ENCODE results near the gene PHETA2.
"Not testable (repeated sequence)": the region's sequence is repeated elsewhere in the genome, so short reads cannot be mapped to it uniquely, and the experiment has no call there.

PHETA2 gene

GRCh38 chr22:42068291-42068690 lies 5.8 kb upstream of the PHETA2 start:
- no peaks in the 10 kb centered on the region for H3K27me3 ChIP-seq (replicated peaks; ENCODE audit: control insufficient read depth, insufficient read depth, low read length, poor library complexity, severe bottlenecking)
- H3K9me3 ChIP-seq (ENCODE audit: control insufficient read depth, low read length): no peaks in the 10 kb centered on the region
- no peak for DNase-seq
- H3K4me1 ChIP-seq (ENCODE audit: control insufficient read depth, insufficient read depth, low read length, poor library complexity, severe bottlenecking): peaks cover 13% of the 10 kb centered on the region
- H3K36me3 ChIP-seq (ENCODE audit: control insufficient read depth, insufficient read depth, low read length): peaks cover 24% of the 10 kb centered on the region
- H3K4me3 ChIP-seq (ENCODE audit: insufficient read depth, low read depth, low read length, poor library complexity, severe bottlenecking): no peak overlapping the region
- H3K27ac ChIP-seq (ENCODE audit: insufficient read depth, low read length, poor library complexity, severe bottlenecking): no peak overlapping the region

- no peak for DNase-seq
- peak overlapping the region; percentile 63 for H3K4me3 ChIP-seq (ENCODE audit: insufficient read depth, low read depth, low read length, poor library complexity, severe bottlenecking)
- no peaks in the 10 kb centered on the region for H3K27me3 ChIP-seq (replicated peaks; ENCODE audit: control insufficient read depth, insufficient read depth, low read length, poor library complexity, severe bottlenecking)
- H3K4me1 ChIP-seq (ENCODE audit: control insufficient read depth, insufficient read depth, low read length, poor library complexity, severe bottlenecking): peaks cover 27% of the 10 kb centered on the region
- no peaks in the 10 kb centered on the region for H3K9me3 ChIP-seq (ENCODE audit: control insufficient read depth, low read length)
- peak overlapping the region; percentile 66 for H3K27ac ChIP-seq (ENCODE audit: insufficient read depth, low read length, poor library complexity, severe bottlenecking)
- H3K36me3 ChIP-seq (ENCODE audit: control insufficient read depth, insufficient read depth, low read length): peaks cover 24% of the 10 kb centered on the region
These were observed 4.1 kb upstream of the PHETA2 start for GRCh38 chr22:42069801-42070516.

- Histone ChIP-seq H3K36me3 (ENCODE audit: control insufficient read depth, insufficient read depth, low read length) (peaks cover 16% of the 10 kb centered on the region), H3K4me1 (ENCODE audit: control insufficient read depth, insufficient read depth, low read length, poor library complexity, severe bottlenecking) (peaks cover 28% of the 10 kb centered on the region), H3K9me3 (ENCODE audit: control insufficient read depth, low read length) (no peaks in the 10 kb centered on the region), H3K4me3 (ENCODE audit: insufficient read depth, low read depth, low read length, poor library complexity, severe bottlenecking) (peak within 1 kb of the TSS; percentile 63), H3K27me3 (replicated peaks; ENCODE audit: control insufficient read depth, insufficient read depth, low read length, poor library complexity, severe bottlenecking) (no peaks in the 10 kb centered on the region), H3K27ac (ENCODE audit: insufficient read depth, low read length, poor library complexity, severe bottlenecking) (peak within 1 kb of the TSS; percentile 66)
- DNase-seq: peak; percentile 86 to 90 (median 89)
These were observed 3.3 kb upstream of the PHETA2 start, which contains the start of gene NAGA for GRCh38 chr22:42070517-42071422. Gene NAGA (minus strand): TSS chr22:42070812. CDS start chr22:42070297, 515 bp downstream.

GRCh38 chr22:42071508-42071907 lies 2.5 kb upstream of the PHETA2 start:
- H3K27ac ChIP-seq (ENCODE audit: insufficient read depth, low read length, poor library complexity, severe bottlenecking): not testable (repeated sequence)
- H3K4me1 ChIP-seq (ENCODE audit: control insufficient read depth, insufficient read depth, low read length, poor library complexity, severe bottlenecking): peaks cover 28% of the 10 kb centered on the region
- peak overlapping the region; percentile 63 for H3K4me3 ChIP-seq (ENCODE audit: insufficient read depth, low read depth, low read length, poor library complexity, severe bottlenecking)

GRCh38 chr22:42072606-42073330 lies 1.3 kb upstream of the PHETA2 start:
- Histone ChIP-seq H3K27ac (ENCODE audit: insufficient read depth, low read length, poor library complexity, severe bottlenecking) (no peak overlapping the region), H3K36me3 (ENCODE audit: control insufficient read depth, insufficient read depth, low read length) (no peaks in the 10 kb centered on the region), H3K4me3 (ENCODE audit: insufficient read depth, low read depth, low read length, poor library complexity, severe bottlenecking) (no peak overlapping the region), H3K4me1 (ENCODE audit: control insufficient read depth, insufficient read depth, low read length, poor library complexity, severe bottlenecking) (peaks cover 28% of the 10 kb centered on the region), H3K9me3 (ENCODE audit: control insufficient read depth, low read length) (no peaks in the 10 kb centered on the region), H3K27me3 (replicated peaks; ENCODE audit: control insufficient read depth, insufficient read depth, low read length, poor library complexity, severe bottlenecking) (no peaks in the 10 kb centered on the region)
- DNase-seq: no peak

More at GRCh38 chr22:42071508-42071907, 2.5 kb upstream of the PHETA2 start:
- not testable (repeated sequence) for DNase-seq; H3K9me3 ChIP-seq (ENCODE audit: control insufficient read depth, low read length); H3K27me3 ChIP-seq (replicated peaks; ENCODE audit: control insufficient read depth, insufficient read depth, low read length, poor library complexity, severe bottlenecking); H3K36me3 ChIP-seq (ENCODE audit: control insufficient read depth, insufficient read depth, low read length)

GRCh38 chr22:42073621-42074041 lies 417 bp upstream of the PHETA2 start:
- no peaks in the 10 kb centered on the region for H3K27me3 ChIP-seq (replicated peaks; ENCODE audit: control insufficient read depth, insufficient read depth, low read length, poor library complexity, severe bottlenecking)
- H3K36me3 ChIP-seq (ENCODE audit: control insufficient read depth, insufficient read depth, low read length): no peaks in the 10 kb centered on the region
- peak overlapping the region; percentile 47 for H3K27ac ChIP-seq (ENCODE audit: insufficient read depth, low read length, poor library complexity, severe bottlenecking)
- DNase-seq: no peak
- H3K4me1 ChIP-seq (ENCODE audit: control insufficient read depth, insufficient read depth, low read length, poor library complexity, severe bottlenecking): peaks cover 30% of the 10 kb centered on the region
- H3K4me3 ChIP-seq (ENCODE audit: insufficient read depth, low read depth, low read length, poor library complexity, severe bottlenecking): peak overlapping the region; percentile 59
- no peaks in the 10 kb centered on the region for H3K9me3 ChIP-seq (ENCODE audit: control insufficient read depth, low read length)

GRCh38 chr22:42074846-42075676 lies 1.0 kb downstream of the PHETA2 start:
- no peak overlapping the region for H3K27ac ChIP-seq (ENCODE audit: insufficient read depth, low read length, poor library complexity, severe bottlenecking)
- H3K36me3 ChIP-seq (ENCODE audit: control insufficient read depth, insufficient read depth, low read length): no peaks in the 10 kb centered on the region
- H3K4me3 ChIP-seq (ENCODE audit: insufficient read depth, low read depth, low read length, poor library complexity, severe bottlenecking): peak overlapping the region; percentile 59
- no peak for DNase-seq
- no peaks in the 10 kb centered on the region for H3K9me3 ChIP-seq (ENCODE audit: control insufficient read depth, low read length)
- H3K27me3 ChIP-seq (replicated peaks; ENCODE audit: control insufficient read depth, insufficient read depth, low read length, poor library complexity, severe bottlenecking): no peaks in the 10 kb centered on the region
- H3K4me1 ChIP-seq (ENCODE audit: control insufficient read depth, insufficient read depth, low read length, poor library complexity, severe bottlenecking): peaks cover 31% of the 10 kb centered on the region

- Histone ChIP-seq H3K27ac (ENCODE audit: insufficient read depth, low read length, poor library complexity, severe bottlenecking) (no peak overlapping the region), H3K36me3 (ENCODE audit: control insufficient read depth, insufficient read depth, low read length) (no peaks in the 10 kb centered on the region), H3K9me3 (ENCODE audit: control insufficient read depth, low read length) (no peaks in the 10 kb centered on the region), H3K4me1 (ENCODE audit: control insufficient read depth, insufficient read depth, low read length, poor library complexity, severe bottlenecking) (peaks cover 28% of the 10 kb centered on the region), H3K27me3 (replicated peaks; ENCODE audit: control insufficient read depth, insufficient read depth, low read length, poor library complexity, severe bottlenecking) (no peaks in the 10 kb centered on the region), H3K4me3 (ENCODE audit: insufficient read depth, low read depth, low read length, poor library complexity, severe bottlenecking) (no peak overlapping the region)
- DNase-seq: no peak
These were observed 2.9 kb downstream of the PHETA2 start for GRCh38 chr22:42076764-42077485.
